Ovary (tissue), 9 donors: ENCODE measurements around the gene HSF5. TPM values are rescaled to one million over a fixed set of nuclear protein-coding genes. Genes with fewer than 3 reads are reported as not detected.

Source experiments
- DNase-seq, 5 donors: peaks; one replicate each; pipeline ENCODE4 v3.0.0-alpha.2; 2019 to 2020
- H3K27ac ChIP-seq, 2 donors: fragments of 200-600 bp; one replicate each; pipeline versions ENCODE4 v1.5.1 to v1.8.0; 2019 to 2022
- H3K27me3 ChIP-seq: fragments of 200-600 bp; one replicate; pipeline ENCODE4 v1.8.0; 2022
- H3K36me3 ChIP-seq: fragments of 200-600 bp; sonication (generic); one replicate; pipeline ENCODE4 v1.5.1; 2019
- H3K4me1 ChIP-seq: one replicate; pipeline ENCODE4 v1.8.1; 2013; ENCODE audit warnings: mild to moderate bottlenecking, moderate library complexity; ENCODE audit not compliant: insufficient read depth
- H3K4me3 ChIP-seq: fragments of 200-600 bp; sonication (generic); one replicate; pipeline ENCODE4 v1.5.1; 2017
- H3K9me3 ChIP-seq, 2 donors: fragments of 200-600 bp in 1 of 2; sonication (generic) in 1 of 2; one replicate each; pipeline versions ENCODE4 v1.5.1 to v1.8.1; 2013 to 2019; ENCODE audit warnings: mild to moderate bottlenecking in 1 of 2, moderate library complexity in 1 of 2
- CTCF ChIP-seq, 3 donors: fragments of 450-650 bp in 2 of 3; fragments of 200-600 bp in 1 of 3; IDR thresholded peaks; one replicate each; pipeline versions ENCODE4 v1.5.1 to v1.8.0; 2016 to 2022; ENCODE audit warnings: antibody characterized with exemption in 3 of 3, mild to moderate bottlenecking in 1 of 3
- EP300 ChIP-seq: sonication (generic); formaldehyde crosslinking; IDR thresholded peaks from one replicate; pipeline ENCODE4 v1.6.1; 2017; ENCODE audit warnings: antibody characterized with exemption
- POLR2A ChIP-seq: fragments of 450-650 bp; IDR thresholded peaks from one replicate; pipeline ENCODE4 v1.6.1; 2017; ENCODE audit warnings: antibody characterized with exemption, mild to moderate bottlenecking, moderate library complexity
- WGBS, 3 donors: extraction: QIAGEN DNeasy Blood & Tissue Kit in 1 of 3; methylation state at CpG; one replicate each; pipeline versions ENCODE4 v1.1.5 to v1.1.7; 2013 to 2017; 5-methylcytosine and 5-hydroxymethylcytosine counted together
- intact Hi-C, 4 donors: fragments of 100-400 bp; cut with DNase I; formaldehyde crosslinking; loops; one replicate each; pipeline versions ENCODE4 v1.11.0 to v1.15.1; 2022 to 2023
- polyA plus RNA-seq, 2 donors: library from polyadenylated mRNA; stranded (reverse); fragments of 200-250 nt in 1 of 2; fragments of 350-450 nt in 1 of 2; fragmentation: Illumina TruSeq in 1 of 2; extraction: RNeasy Lipid Tissue Mini Kit (QIAGEN cat#74804) in 1 of 2; gene quantifications; one replicate each; pipeline ENCODE4 v1.2.3, GENCODE V29; 2013 to 2014
- total RNA-seq, 7 donors: library from RNA; depleted of rRNA in 2 of 7; stranded (reverse); fragments of >200 nt in 2 of 7; fragmentation: NEBNext Ultra II Directional in 3 of 7; extraction: Animal tissue kit (Norgen Biotek cat#: 25700) in 3 of 7; gene quantifications; one replicate each; pipeline versions ENCODE4 v1.1.0 to v1.2.4, GENCODE V29; 2016 to 2023
- donor health status: DM: no; HTN: no; CAD: no; lungs with moderate emphysema.
- donor health status: DM: no; HTN: no; CAD: no.
- donor health status: Bipolar disorder and iron deficiency.
- donor health status: DM: yes; HTN: yes; CAD: no.
- donor health status: DM: no; HTN: no; CAD: no.
- donor health status: DM: yes; HTN: yes; CAD: no.

Gene HSF5
- total and polyA plus RNA-seq, 9 donors = 0.05 TPM; not detected in 7

DNA sequence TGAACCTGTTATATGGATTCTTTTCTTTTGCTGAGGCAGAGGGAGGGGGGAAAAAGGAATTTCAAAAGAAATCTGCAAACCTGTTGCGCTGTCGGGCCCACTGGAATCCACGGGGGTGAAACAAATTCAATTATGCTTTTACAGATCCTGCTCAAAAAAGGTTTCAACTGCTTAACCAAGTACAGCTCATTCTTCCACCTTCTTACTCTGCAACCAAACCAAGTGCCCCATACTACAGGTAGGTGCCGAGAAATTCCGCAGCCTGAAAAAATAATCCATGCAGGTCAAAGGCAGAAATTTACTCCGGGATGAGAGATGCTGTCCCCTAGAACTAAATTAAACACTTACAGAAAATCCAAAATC, 71.3 kb downstream of the HSF5 start:
- intact Hi-C loops = no loop called here
- H3K4me1 ChIP-seq = no peaks in the 10 kb centered on the region
- no peaks in the 10 kb centered on the region for H3K27me3 ChIP-seq
- TF ChIP-seq POLR2A (no peak), EP300 (no peak), CTCF (IDR thresholded peaks at IDR 0.05) (no peak)
- WGBS, 3 donors = 26 to 46% (median 31%) methylated on average over 6 of the region's 6 CpGs
- H3K9me3 ChIP-seq = no peaks in the 10 kb centered on the region
- no peaks in the 10 kb centered on the region for H3K36me3 ChIP-seq
- peak overlapping the region; percentile 25 for H3K4me3 ChIP-seq
- H3K27ac ChIP-seq = peak overlapping the region in 1 of 2 donors; percentile 20
- no peak for DNase-seq

- TF ChIP-seq EP300 = no peak
- no peak for TF ChIP-seq CTCF (IDR thresholded peaks at IDR 0.05)
- no peak for TF ChIP-seq POLR2A
- 72 to 80% (median 79%) methylated on average over 4 of the region's 4 CpGs for WGBS, 3 donors
- no peak for DNase-seq
- Histone ChIP-seq H3K9me3 (no peaks in the 10 kb centered on the region), H3K27ac (no peak overlapping the region), H3K36me3 (no peaks in the 10 kb centered on the region), H3K4me3 (no peak overlapping the region), H3K4me1 (no peaks in the 10 kb centered on the region), H3K27me3 (no peaks in the 10 kb centered on the region)
- intact Hi-C loops = no loop called here
Measured at GRCh38 chr17:58416396-58416795, 71.8 kb downstream of the HSF5 start.

DNA sequence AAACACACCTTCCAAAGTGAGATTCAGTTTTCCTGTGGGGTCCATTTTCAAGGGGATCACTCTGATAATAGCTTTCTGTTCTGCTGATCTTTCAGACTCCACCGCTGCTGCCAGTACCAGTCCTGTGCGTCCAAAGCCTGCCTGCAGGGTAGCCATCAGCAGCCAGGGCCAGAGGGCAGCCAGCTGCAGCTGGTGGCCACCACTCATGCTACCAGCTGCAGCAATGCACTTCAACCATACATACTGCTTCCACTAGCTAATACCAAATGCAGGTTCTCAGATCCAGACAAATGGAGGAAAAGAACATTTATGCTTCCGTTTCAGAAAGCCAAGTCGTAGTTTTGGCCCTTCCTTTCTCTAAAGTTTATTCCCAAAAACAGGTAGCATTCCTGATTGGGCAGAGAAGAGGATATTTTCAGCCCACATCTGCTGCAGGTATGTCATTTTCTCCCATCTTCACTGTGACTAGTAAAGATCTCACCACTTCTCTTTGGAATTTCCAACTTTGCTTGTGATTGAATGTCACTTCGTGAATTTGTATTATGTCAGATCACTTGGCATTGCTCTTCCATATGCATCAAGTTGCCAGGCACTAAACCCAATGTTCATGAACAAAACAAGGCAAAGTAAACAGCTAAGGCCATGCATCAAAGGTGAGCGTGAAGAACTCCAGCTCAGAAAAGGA, 72.7 kb downstream of the HSF5 start:
- H3K27ac ChIP-seq = no peak overlapping the region
- no peak for DNase-seq
- H3K4me3 ChIP-seq = no peak overlapping the region
- H3K4me1 ChIP-seq = no peaks in the 10 kb centered on the region
- no peaks in the 10 kb centered on the region for H3K27me3 ChIP-seq
- no peak for TF ChIP-seq POLR2A
- no peak for TF ChIP-seq CTCF (IDR thresholded peaks at IDR 0.05)
- TF ChIP-seq EP300 = no peak
- no peaks in the 10 kb centered on the region for H3K9me3 ChIP-seq
- H3K36me3 ChIP-seq = no peaks in the 10 kb centered on the region
- WGBS, 3 donors = 80 to 84% (median 80%) methylated on average over 6 of the region's 6 CpGs
- intact Hi-C loops = no loop called here

DNA sequence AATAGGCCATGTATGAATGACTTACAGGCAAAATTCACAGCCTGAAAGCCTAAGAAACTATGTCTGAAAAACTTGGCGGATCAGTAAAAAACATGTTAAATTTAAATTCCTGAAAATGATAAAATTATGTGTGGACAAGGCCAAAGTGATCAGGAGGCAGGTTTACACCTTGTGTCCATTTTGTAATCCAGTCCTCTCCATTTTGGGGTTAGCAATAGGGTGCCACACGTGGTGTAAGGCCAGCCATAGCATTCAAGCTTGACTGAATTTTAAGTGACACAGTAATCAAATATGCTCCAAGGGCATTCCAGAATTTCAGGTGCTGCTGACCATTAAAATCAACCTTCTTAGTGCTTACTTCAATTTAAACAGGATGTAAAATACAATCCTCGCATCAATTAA, 73.6 kb downstream of the HSF5 start:
- Histone ChIP-seq H3K9me3 (no peaks in the 10 kb centered on the region), H3K36me3 (no peaks in the 10 kb centered on the region), H3K4me1 (no peaks in the 10 kb centered on the region), H3K4me3 (no peak overlapping the region), H3K27ac (no peak overlapping the region), H3K27me3 (no peaks in the 10 kb centered on the region)
- 86 to 88% (median 87%) methylated on average over 3 of the region's 3 CpGs for WGBS, 3 donors
- intact Hi-C loops = no loop called here
- TF ChIP-seq CTCF (IDR thresholded peaks at IDR 0.05) (no peak), POLR2A (no peak), EP300 (no peak)
- DNase-seq = no peak
